Activated naive CD8-positive, alpha-beta T cell (primary cell): Measurements from ENCODE around the gene B4GALNT4.
A peak's percentile ranks its signal among the peaks of the same experiment; 100 is the strongest.
"Not testable (repeated sequence)": the region's sequence is repeated elsewhere in the genome, so short reads cannot be mapped to it uniquely, and the experiment has no call there.

Source experiments
- H3K27ac Mint-ChIP-seq: one replicate; pipeline ENCODE4 v1.8.0; 2021; ENCODE audit warnings: mixed read lengths
- H3K27me3 Mint-ChIP-seq: one replicate; pipeline ENCODE4 v1.8.0; 2021; ENCODE audit warnings: mixed read lengths
- H3K36me3 Mint-ChIP-seq: one replicate; pipeline ENCODE4 v1.8.0; 2021; ENCODE audit warnings: mixed read lengths
- H3K4me1 Mint-ChIP-seq: one replicate; pipeline ENCODE4 v1.8.0; 2021; ENCODE audit warnings: low read depth, mixed read lengths
- H3K4me3 Mint-ChIP-seq: one replicate; pipeline ENCODE4 v1.8.0; 2021; ENCODE audit warnings: mild to moderate bottlenecking, mixed read lengths
- H3K9me3 Mint-ChIP-seq: one replicate; pipeline ENCODE4 v1.8.0; 2021; ENCODE audit warnings: low read depth, mixed read lengths

The B4GALNT4 gene, protein sequence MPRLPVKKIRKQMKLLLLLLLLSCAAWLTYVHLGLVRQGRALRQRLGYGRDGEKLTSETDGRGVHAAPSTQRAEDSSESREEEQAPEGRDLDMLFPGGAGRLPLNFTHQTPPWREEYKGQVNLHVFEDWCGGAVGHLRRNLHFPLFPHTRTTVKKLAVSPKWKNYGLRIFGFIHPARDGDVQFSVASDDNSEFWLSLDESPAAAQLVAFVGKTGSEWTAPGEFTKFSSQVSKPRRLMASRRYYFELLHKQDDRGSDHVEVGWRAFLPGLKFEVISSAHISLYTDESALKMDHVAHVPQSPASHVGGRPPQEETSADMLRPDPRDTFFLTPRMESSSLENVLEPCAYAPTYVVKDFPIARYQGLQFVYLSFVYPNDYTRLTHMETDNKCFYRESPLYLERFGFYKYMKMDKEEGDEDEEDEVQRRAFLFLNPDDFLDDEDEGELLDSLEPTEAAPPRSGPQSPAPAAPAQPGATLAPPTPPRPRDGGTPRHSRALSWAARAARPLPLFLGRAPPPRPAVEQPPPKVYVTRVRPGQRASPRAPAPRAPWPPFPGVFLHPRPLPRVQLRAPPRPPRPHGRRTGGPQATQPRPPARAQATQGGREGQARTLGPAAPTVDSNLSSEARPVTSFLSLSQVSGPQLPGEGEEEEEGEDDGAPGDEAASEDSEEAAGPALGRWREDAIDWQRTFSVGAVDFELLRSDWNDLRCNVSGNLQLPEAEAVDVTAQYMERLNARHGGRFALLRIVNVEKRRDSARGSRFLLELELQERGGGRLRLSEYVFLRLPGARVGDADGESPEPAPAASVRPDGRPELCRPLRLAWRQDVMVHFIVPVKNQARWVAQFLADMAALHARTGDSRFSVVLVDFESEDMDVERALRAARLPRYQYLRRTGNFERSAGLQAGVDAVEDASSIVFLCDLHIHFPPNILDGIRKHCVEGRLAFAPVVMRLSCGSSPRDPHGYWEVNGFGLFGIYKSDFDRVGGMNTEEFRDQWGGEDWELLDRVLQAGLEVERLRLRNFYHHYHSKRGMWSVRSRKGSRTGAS

DNA sequence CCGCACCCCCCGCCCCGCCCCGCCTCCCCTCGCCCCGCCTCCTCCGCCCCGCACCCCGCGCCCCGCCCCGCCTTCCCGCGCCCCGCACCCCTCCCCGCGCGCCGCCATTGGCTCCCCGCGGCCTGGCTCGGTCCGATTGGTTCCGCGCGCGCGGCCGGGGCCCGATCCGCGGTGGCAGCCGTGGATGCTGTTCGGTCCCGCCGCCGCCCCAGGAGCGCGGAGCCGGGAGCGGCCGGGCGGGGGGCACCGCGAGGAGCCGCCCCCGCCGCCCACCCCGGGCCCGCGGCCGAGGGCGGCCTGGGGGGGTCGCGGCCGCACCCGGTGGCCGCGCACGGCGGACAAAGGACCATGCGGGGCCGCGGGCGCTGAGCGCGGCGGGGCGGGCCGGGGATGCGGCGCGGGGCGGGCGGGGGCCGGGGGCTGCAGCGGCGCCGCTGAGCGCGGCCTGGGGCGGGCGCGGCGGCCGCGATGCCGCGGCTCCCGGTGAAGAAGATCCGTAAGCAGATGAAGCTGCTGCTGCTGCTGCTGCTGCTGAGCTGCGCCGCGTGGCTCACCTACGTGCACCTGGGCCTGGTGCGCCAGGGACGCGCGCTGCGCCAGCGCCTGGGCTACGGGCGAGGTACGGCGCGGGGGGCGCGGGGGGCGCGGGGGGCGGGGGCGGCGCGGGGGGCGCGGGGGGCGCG is at the start of gene B4GALNT4:
Gene B4GALNT4, plus strand, starts transcription at position 164 of the 683 bp plus-strand sequence. Its CDS starts 305 bp downstream, at position 469.
- H3K36me3 Mint-ChIP-seq, result no peaks in the 10 kb centered on the region
- H3K27ac Mint-ChIP-seq, result no peak within 1 kb of the TSS
- peaks cover 17% of the 10 kb centered on the region for H3K27me3 Mint-ChIP-seq
- H3K9me3 Mint-ChIP-seq, result no peaks in the 10 kb centered on the region
- peaks cover 18% of the 10 kb centered on the region for H3K4me1 Mint-ChIP-seq
- peak within 1 kb of the TSS; percentile 86 for H3K4me3 Mint-ChIP-seq

DNA sequence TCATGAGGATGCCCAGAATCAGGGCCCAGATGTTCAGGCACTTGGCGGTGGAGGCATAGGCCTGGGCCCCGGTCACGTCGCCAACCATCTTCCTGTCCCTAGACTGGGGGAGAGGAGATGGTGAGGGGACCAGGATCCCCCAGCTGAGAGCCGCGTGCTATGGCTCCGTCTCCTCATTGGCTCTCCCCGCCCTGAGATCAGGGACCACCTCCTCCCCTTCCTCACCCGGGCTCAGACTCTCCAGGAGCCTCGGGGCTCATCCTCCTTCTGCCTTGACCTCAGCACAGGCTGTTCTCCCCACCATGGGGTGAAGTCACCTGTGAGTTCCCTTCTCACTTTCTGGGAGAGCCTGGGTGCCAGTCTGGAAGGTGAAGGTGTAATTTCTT is 49.4 kb upstream of the B4GALNT4 start:
- peak overlapping the region; percentile 100 for H3K27ac Mint-ChIP-seq

DNA sequence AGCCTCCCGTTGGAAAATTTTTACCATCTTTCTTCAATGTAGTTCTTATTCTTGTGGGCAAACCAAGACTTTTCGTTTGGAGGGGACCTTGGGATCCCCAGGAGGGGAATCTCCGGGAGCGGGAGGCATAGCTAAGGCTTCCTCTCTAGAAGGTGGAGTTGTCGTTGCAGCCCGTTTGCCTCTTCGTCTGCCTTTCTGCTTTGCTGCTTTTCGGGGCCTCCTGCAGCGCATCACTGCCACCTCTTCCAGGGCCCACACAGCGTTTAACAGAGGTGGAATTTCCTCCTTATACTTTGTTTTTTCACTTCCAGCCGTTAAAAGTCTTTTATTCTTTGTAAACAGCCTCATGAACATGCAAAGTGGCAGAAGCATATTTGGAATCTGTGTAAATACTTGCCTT is 45.1 kb upstream of the B4GALNT4 start:
- no peaks in the 10 kb centered on the region for H3K27me3 Mint-ChIP-seq
- H3K36me3 Mint-ChIP-seq, result no peaks in the 10 kb centered on the region
- H3K27ac Mint-ChIP-seq, result peak overlapping the region; percentile 64
- H3K4me3 Mint-ChIP-seq, result peak overlapping the region; percentile 15
- no peaks in the 10 kb centered on the region for H3K9me3 Mint-ChIP-seq
- peaks cover 59% of the 10 kb centered on the region for H3K4me1 Mint-ChIP-seq

More for the DNA sequence above, 49.4 kb upstream of the B4GALNT4 start:
- peaks cover 43% of the 10 kb centered on the region for H3K4me1 Mint-ChIP-seq
- not testable (repeated sequence) for H3K36me3 Mint-ChIP-seq, H3K27me3 Mint-ChIP-seq, H3K9me3 Mint-ChIP-seq
- peak overlapping the region; percentile 94 for H3K4me3 Mint-ChIP-seq

DNA sequence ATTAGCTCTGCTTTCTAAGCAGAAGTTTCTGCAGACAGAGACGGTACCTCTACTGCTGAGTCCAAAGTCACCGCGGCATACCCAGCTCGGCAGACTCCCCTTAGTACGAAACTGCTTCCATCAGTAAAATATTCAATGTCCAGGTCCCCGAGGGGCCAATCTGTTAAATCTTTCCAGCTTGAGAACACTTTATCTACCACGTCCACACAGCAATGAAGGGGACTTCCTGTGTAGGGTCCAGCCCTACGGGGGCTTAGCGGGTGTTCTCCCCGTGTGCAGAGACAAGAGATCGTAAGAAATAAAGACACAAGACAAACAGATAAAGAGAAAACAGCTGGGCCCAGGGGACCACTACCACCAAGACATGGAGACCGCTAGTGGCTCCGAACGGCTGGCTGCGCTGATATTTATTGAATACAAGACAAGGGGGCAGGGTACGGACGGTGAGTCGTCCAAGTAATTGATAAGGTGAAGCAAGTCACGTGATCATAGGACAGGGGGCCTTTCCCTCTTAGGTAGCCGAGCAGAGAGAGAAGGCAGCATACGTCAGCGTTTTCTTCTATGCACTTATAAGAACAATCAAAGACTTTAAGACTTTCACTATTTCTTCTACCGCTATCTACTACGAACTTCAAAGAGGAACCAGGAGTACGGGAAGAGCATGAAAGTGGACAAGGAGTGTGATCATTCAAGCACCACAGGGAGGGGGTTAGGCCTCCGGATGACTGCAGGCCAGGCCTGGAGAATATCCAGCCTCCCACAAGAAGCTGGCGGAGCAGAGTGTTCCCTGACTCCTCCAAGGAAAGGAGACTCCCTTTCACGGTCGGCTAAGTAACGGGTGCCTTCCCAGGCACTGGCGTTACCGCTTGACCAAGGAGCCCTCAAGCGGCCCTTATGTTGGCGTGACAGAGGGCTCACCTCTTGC is 44.4 kb upstream of the B4GALNT4 start:
- Mint-ChIP-seq H3K4me1 (peaks cover 64% of the 10 kb centered on the region), H3K4me3 (peak overlapping the region; percentile 15), H3K27ac (peak overlapping the region; percentile 64)
- H3K36me3 Mint-ChIP-seq, H3K9me3 Mint-ChIP-seq, H3K27me3 Mint-ChIP-seq: not testable (repeated sequence)

DNA sequence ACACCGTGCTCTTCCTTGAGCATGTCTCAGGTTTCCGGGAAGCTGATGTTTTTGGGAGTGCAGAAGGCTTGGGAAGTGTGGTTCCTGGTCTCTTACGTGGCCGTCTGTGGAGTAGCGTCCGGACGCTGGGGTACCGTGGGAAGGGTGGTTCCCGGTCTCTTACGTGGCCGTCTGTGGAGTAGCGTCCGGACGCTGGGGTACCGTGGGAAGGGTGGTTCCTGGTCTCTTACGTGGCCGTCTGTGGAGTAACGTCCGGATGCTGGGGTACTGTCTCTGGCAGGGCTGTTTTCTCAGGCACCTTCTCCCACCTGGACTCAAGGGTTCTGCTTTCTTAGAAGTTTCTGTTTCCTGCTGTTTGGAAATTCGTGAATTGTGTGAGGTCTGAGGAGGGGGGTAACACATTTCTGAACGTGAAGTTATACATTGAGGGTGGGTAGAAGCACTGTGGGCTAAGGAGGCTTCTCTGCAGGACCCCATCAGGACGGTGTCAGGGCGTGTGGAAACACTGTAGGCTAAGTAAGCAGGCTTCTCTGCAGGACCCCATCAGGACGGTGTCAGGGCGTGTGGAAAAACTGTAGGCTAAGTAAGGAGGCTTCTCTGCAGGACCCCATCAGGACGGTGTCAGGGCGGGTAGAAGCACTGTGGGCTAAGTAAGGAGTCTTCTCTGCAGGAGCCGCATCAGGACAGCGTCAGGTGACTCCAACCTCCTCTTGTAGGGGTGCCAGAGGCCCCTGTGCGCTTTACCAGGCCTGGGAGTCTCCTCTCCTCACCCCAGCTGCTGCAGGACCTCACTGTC is 43.3 kb upstream of the B4GALNT4 start:
- H3K36me3 Mint-ChIP-seq, result no peaks in the 10 kb centered on the region
- no peaks in the 10 kb centered on the region for H3K9me3 Mint-ChIP-seq
- H3K27me3 Mint-ChIP-seq, result no peaks in the 10 kb centered on the region
- H3K4me1 Mint-ChIP-seq, result peaks cover 64% of the 10 kb centered on the region
- H3K27ac Mint-ChIP-seq, result peak overlapping the region; percentile 97
- H3K4me3 Mint-ChIP-seq, result peak overlapping the region; percentile 75

DNA sequence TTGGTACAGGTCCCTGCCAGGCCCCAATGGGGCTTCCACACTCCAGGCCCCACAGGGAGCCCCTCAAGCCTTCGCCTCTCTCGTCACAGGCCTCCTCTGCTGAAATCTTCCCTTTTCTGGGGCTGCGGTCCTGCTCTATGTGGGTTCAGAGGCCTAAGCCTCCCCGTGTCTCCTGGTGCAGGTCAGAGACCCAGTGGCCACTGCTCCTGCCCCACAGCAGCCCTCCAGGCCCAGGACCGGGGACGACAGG is 42.8 kb upstream of the B4GALNT4 start:
- H3K4me1 Mint-ChIP-seq, result peaks cover 69% of the 10 kb centered on the region
- no peaks in the 10 kb centered on the region for H3K27me3 Mint-ChIP-seq
- H3K36me3 Mint-ChIP-seq, result no peaks in the 10 kb centered on the region
- peak overlapping the region; percentile 75 for H3K4me3 Mint-ChIP-seq
- H3K9me3 Mint-ChIP-seq, result no peaks in the 10 kb centered on the region
- H3K27ac Mint-ChIP-seq, result peak overlapping the region; percentile 97

DNA sequence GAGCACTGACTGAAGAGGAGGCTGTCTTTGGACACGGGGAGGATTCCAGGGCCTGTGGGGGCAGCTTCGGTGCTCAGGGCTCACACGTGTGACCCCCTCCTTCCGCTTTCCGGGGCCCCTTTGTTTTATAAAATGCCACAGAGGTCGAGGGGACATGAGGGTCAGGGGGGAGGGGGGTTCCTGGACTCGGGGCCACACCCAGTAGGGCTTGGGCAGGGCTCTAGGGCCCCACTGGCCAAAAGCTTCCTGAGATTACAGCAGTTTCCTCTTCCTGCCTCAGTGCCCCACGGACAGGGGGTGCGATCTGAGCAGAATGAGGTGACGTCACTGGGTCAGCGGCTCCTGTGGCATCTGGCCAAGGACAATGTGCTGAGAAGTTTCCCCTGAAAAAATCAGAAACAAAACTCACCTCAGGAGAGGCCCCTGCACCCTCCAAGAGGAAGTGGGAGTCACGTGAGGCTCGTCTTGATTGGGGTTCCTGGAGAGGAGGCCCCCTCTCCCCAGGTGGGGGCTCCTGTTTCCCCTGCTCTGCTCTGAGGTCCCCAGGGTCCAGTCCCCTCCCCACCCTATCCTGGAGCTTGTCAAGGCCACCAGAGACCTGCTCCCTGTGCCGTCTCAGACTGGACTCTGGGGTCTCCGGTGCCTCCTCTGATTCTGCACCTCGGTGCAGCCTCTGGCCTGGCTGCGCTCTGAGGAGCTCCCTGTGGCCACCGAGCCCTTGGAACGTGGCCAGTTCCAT is 42.3 kb upstream of the B4GALNT4 start:
- H3K4me3 Mint-ChIP-seq, result peak overlapping the region; percentile 75
- H3K4me1 Mint-ChIP-seq, result peaks cover 74% of the 10 kb centered on the region
- no peaks in the 10 kb centered on the region for H3K36me3 Mint-ChIP-seq
- peak overlapping the region; percentile 97 for H3K27ac Mint-ChIP-seq
- no peaks in the 10 kb centered on the region for H3K27me3 Mint-ChIP-seq
- no peaks in the 10 kb centered on the region for H3K9me3 Mint-ChIP-seq

DNA sequence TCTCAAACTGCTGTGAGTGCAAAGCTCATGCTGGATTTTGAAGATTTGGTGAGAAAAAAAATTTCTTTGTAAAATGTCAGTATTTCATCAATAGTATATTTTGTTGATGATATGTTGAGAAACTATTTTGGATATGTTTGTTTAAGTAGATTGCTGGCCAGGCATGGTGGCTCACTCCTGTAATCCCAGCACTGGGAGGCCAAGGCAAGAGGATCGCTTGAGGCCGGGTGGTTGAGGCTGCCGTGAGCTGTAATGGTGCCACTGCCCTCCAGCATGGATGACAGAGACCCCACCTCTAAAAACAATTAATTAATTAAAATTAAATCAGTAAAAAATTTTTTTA is 41.7 kb upstream of the B4GALNT4 start:
- Mint-ChIP-seq H3K9me3 (no peaks in the 10 kb centered on the region), H3K36me3 (no peaks in the 10 kb centered on the region), H3K27me3 (no peaks in the 10 kb centered on the region), H3K4me1 (peaks cover 76% of the 10 kb centered on the region), H3K4me3 (peak overlapping the region; percentile 75), H3K27ac (peak overlapping the region; percentile 97)

DNA sequence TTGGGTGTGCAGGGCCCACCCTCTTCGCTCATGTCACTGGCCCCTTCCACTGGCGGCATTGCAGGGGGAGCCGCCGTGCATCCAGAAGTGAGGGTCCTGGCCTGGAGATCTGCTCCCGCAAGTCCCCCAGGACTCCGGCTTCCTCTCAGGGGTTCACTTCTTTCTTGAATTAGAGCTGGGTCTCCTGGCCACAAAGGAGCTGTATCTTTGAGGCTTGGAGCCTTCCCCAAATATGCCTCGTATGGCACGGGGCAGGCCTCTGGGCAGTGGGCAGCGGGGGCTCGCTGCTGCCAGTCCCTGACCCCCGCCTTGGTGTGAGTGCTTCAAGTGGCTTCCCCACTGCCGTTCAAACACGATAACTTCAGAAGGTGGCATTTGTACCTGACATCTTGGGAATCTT is 41.3 kb upstream of the B4GALNT4 start:
- Mint-ChIP-seq H3K27ac (peak overlapping the region; percentile 50), H3K36me3 (no peaks in the 10 kb centered on the region), H3K4me1 (peaks cover 80% of the 10 kb centered on the region), H3K4me3 (no peak overlapping the region), H3K27me3 (no peaks in the 10 kb centered on the region), H3K9me3 (no peaks in the 10 kb centered on the region)

DNA sequence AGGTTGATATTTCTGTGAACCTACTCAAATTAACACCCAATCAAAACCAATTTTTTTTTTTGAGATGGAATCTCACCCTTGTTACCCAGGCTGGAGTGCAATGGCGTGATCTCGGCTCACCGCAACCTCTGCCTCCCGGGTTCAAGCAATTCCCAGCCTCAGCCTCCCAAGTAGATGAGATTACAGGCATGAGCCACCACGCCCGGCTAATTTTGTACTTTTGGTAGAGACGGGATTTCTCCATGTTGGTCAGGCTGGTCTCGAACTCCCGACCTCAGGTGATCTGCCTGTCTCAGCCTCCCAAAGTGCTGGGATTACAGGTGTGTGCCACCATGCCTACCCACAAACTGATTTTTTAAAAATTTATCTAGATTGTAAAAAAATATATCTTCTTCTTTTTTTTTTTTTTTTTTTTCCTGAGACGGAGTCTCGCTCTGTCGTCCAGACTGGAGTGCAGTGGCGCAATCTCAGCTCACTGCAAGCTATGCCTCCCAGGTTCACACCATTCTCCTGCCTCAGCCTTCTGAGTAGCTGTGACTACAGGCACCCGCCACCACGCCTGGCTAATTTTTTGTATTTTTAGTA is 40.7 kb upstream of the B4GALNT4 start:
- not testable (repeated sequence) for H3K4me3 Mint-ChIP-seq, H3K36me3 Mint-ChIP-seq, H3K9me3 Mint-ChIP-seq, H3K27me3 Mint-ChIP-seq
- peak overlapping the region; percentile 34 for H3K27ac Mint-ChIP-seq
- H3K4me1 Mint-ChIP-seq, result peaks cover 79% of the 10 kb centered on the region

DNA sequence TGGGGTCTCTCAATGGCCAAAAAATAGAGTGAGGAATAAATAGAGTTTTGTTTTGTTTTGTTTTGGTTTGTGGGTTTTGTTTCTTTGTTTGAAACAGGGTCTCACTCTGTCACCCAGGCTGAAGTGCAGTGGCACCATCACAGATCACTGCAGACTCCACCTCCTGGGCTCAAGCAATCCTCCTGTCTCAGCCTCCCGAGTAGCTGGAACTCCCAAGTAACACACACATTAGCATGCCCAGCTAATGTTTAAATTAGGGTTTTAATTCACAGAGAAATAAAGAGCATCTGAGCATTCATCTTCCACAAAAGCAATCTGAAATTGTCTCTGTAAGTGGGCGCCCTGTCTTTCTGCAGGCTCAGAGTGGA is 39.4 kb upstream of the B4GALNT4 start:
- Mint-ChIP-seq H3K36me3 (no peaks in the 10 kb centered on the region), H3K9me3 (no peaks in the 10 kb centered on the region), H3K27ac (peak overlapping the region; percentile 86), H3K4me3 (peak overlapping the region; percentile 20), H3K27me3 (no peaks in the 10 kb centered on the region), H3K4me1 (peaks cover 69% of the 10 kb centered on the region)

DNA sequence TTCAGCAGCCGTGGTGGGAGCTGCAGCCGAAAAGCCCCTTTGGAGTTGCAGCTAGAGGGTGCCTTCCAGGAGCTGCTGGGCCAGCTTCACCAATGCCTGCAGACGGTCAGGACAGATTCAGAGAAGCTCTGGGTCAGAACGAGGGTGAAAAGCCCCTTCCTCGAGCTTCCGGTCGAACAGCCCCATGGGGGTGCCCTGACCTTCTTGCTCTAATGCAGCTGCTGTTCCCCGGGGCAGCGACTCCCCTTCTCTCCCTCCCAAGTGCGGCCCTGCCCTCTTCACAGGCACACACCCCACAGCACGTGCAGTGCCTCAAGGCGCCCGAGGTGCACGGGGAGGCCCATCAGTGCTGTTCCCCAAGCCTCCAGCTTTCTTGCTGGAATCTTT is 39.0 kb upstream of the B4GALNT4 start:
- H3K4me1 Mint-ChIP-seq, result peaks cover 67% of the 10 kb centered on the region
- no peaks in the 10 kb centered on the region for H3K36me3 Mint-ChIP-seq
- no peaks in the 10 kb centered on the region for H3K27me3 Mint-ChIP-seq
- no peak overlapping the region for H3K4me3 Mint-ChIP-seq
- H3K27ac Mint-ChIP-seq, result no peak overlapping the region
- no peaks in the 10 kb centered on the region for H3K9me3 Mint-ChIP-seq
